ENCODE results near the gene TM6SF1.

GRCh38 chr15:83078712-83079111, 28.7 kb upstream of the TM6SF1 start:
- no peak for TF ChIP-seq POLR2A (IDR thresholded peaks at IDR 0.05; ENCODE audit: low read depth, low read length)
- TF ChIP-seq SMC3 (IDR thresholded peaks at IDR 0.05; ENCODE audit: low read depth, low read length) = no peak
- no peak for TF ChIP-seq CTCF (conservative IDR thresholded peaks at IDR 0.05; ENCODE audit: low read depth, low read length)
- no peak for TF ChIP-seq RAD21 (IDR thresholded peaks at IDR 0.05; ENCODE audit: low read length)
- no peak for TF ChIP-seq ELK1 (IDR thresholded peaks at IDR 0.05; ENCODE audit: borderline replicate concordance, low read depth, low read length)
- TF ChIP-seq CEBPB (IDR thresholded peaks at IDR 0.05; ENCODE audit: low read depth, low read length) = no peak
- TF ChIP-seq USF2 (IDR thresholded peaks at IDR 0.05; ENCODE audit: low read depth, low read length) = no peak
